PFSK-1 (cell line): ENCODE measurements around the gene TRPT1.
A peak's percentile ranks its signal among the peaks of the same experiment; 100 is the strongest.

ENCODE experiments used
- FOXP2 ChIP-seq: optimal IDR thresholded peaks from 2 replicates; pipeline ENCODE3; 2011; ENCODE audit warnings: borderline replicate concordance, control low read depth, inconsistent platforms; ENCODE audit not compliant: insufficient read depth; ENCODE audit errors: extremely low read length, extremely low read depth
- POLR2AphosphoS5 ChIP-seq: IDR thresholded peaks from 2 replicates; pipeline ENCODE4 v1.6.1; 2012; ENCODE audit warnings: low read depth, mild to moderate bottlenecking, control low read depth, low read length, moderate library complexity
- REST ChIP-seq, 2 experiments: IDR thresholded peaks; 2 replicates each; pipeline versions ENCODE4 v1.6.1 to v1.8.0; 2011 to 2012; ENCODE audit warnings: low read depth in 2 of 2, low read length in 2 of 2, control low read depth in 1 of 2, inconsistent platforms in 1 of 2, mild to moderate bottlenecking in 1 of 2, moderate library complexity in 1 of 2; ENCODE audit not compliant: insufficient read depth in 1 of 2
- SIN3A ChIP-seq: IDR thresholded peaks from 2 replicates; pipeline ENCODE4 v1.6.1; 2012; ENCODE audit warnings: mild to moderate bottlenecking, low read length, moderate library complexity, borderline replicate concordance; ENCODE audit not compliant: insufficient read depth
- TAF1 ChIP-seq: IDR thresholded peaks from 2 replicates; pipeline ENCODE4 v1.6.1; 2012; ENCODE audit warnings: low read length, control low read depth, borderline replicate concordance; ENCODE audit not compliant: insufficient read depth

The TRPT1 gene

GRCh38 chr11:64235437-64236161 is 9.6 kb upstream of the TRPT1 start:
- TF ChIP-seq POLR2AphosphoS5, result no peak
- TF ChIP-seq TAF1, result no peak
- TF ChIP-seq REST (IDR thresholded peaks at IDR 0.05; ENCODE audit: insufficient read depth in 1 of 2, low read depth in 2 of 2, low read length in 2 of 2), result no peak
- TF ChIP-seq FOXP2, result no peak
- no peak for TF ChIP-seq SIN3A

DNA sequence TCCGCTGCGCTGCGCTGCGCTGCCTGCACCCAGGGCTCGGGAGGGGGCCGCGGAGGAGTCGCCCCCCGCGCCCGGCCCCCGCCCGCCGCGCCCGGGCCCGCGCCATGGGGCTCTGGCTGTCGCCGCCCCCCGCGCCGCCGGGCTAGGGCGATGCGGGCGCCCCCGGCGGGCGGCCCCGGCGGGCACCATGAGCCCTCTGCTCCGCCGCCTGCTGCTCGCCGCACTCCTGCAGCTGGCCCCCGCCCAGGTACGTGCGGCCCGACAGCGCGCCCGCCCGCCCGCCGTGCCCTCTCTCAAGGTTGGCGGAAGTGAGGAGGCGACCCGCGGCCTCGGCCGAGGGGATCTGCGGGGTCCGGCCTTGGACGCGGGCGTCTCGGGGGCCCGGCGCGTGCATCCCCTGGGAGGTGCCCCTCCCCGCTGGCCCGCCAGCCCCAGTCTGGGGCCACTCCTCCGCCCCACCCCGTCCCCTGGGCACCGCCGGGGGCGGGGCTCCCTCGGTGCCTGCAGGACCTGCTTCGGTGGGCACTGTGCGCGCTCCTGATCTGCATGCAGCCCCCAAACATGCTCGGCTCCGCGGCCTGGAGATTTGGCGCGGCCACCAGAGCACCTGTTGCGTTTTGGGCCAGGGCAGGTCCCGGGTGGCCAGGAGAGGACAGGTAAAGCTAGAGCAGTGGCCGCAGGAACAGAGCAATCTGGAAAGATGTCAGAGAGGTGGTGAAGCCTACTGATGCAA is 8.8 kb upstream of the TRPT1 start:
- TF ChIP-seq TAF1 (no peak), SIN3A (peak; percentile 19; the same call in 1 of the 2 replicates)

- TF ChIP-seq POLR2AphosphoS5, result no peak
- no peak for TF ChIP-seq REST (IDR thresholded peaks at IDR 0.05; ENCODE audit: insufficient read depth in 1 of 2, low read depth in 2 of 2, low read length in 2 of 2)
- TF ChIP-seq SIN3A, result no peak
- TF ChIP-seq FOXP2, result no peak
- TF ChIP-seq TAF1, result no peak
Observed at GRCh38 chr11:64233913-64234586, 8.1 kb upstream of the TRPT1 start, which contains the start of gene VEGFB. Gene VEGFB (plus strand): TSS chr11:64234584. CDS start chr11:64234834, 250 bp downstream.

DNA sequence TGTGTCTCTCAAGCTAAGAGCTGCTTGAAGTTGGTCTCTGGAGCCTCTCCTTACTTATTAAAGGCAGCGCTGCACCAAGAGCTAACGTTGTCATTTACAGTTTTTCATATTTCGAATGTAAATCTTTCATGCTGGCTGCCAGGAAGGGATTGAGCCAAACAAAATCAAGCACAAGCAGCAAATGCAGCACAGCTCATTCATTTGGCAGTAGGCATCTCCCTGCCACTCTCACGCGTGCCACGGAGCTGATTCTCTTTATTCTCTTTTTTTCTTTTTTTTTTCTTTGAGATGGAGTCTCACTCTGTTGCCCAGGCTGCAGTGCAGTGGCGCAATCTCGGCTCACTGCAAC is 7.0 kb upstream of the TRPT1 start:
- TF ChIP-seq TAF1 (no peak), SIN3A (no peak), POLR2AphosphoS5 (no peak), REST (IDR thresholded peaks at IDR 0.05; ENCODE audit: insufficient read depth in 1 of 2, low read depth in 2 of 2, low read length in 2 of 2) (no peak), FOXP2 (no peak)

DNA sequence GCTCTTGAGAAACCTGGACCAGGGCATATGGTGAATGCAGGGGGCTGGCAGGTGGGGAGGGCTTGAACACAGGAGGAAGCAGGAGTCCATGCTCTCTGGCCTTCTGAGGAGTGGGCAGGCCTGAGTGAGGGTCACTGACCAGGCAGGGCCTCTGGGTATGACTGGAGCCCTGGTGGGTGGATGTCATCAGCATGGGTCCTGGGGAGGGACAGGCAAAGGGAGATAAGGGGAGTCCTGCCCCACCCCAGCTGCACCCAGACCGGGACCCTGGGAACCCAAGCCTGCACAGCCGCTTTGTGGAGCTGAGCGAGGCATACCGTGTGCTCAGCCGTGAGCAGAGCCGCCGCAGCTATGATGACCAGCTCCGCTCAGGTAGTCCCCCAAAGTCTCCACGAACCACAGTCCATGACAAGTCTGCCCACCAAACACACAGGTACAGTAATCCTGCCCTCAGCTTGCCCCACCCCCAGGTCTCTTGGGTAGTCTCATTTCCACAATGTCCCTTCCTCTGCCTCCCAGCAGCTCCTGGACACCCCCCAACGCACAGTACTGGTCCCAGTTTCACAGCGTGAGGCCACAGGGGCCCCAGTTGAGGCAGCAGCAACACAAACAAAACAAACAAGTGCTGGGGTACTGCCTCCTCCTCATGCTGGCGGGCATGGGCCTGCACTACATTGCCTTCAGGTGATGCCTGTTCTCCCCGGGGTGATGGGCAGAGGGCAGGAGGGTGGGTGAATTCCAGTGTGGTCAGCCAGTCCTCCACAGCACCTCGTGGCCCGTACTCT is 6.4 kb upstream of the TRPT1 start:
- TF ChIP-seq REST (IDR thresholded peaks at IDR 0.05; ENCODE audit: insufficient read depth in 1 of 2, low read depth in 2 of 2, low read length in 2 of 2), result no peak
- TF ChIP-seq SIN3A, result no peak
- no peak for TF ChIP-seq POLR2AphosphoS5
- no peak for TF ChIP-seq FOXP2
- no peak for TF ChIP-seq TAF1
